Neural crest cell (in vitro differentiated cells): Measurements from ENCODE around the gene PIK3R5. TPM values are rescaled to one million over a fixed set of nuclear protein-coding genes. Genes with fewer than 3 reads are reported as not detected.

ENCODE experiments used
- DNase-seq: peaks from one replicate; pipeline ENCODE4 v3.0.0; 2021; ENCODE audit warnings: low read depth, mixed read lengths, low spot score
- H3K27ac Mint-ChIP-seq: one replicate; pipeline ENCODE4 v1.8.0; 2021; ENCODE audit warnings: mild to moderate bottlenecking, mixed read lengths; ENCODE audit not compliant: unreplicated experiment
- H3K27me3 Mint-ChIP-seq: 2 replicates; pipeline ENCODE4 v1.8.0; 2021; ENCODE audit warnings: low read depth, mild to moderate bottlenecking, mixed read lengths
- H3K36me3 Mint-ChIP-seq: 2 replicates; pipeline ENCODE4 v1.8.0; 2021; ENCODE audit warnings: low read depth, mild to moderate bottlenecking, mixed read lengths
- H3K4me1 Mint-ChIP-seq: 2 replicates; pipeline ENCODE4 v1.8.0; 2021; ENCODE audit warnings: mixed read lengths
- H3K4me3 Mint-ChIP-seq: one replicate; pipeline ENCODE4 v1.8.0; 2021; ENCODE audit warnings: mild to moderate bottlenecking, mixed read lengths
- H3K9me3 Mint-ChIP-seq: 2 replicates; pipeline ENCODE4 v1.8.0; 2021; ENCODE audit warnings: mixed read lengths
- CTCF ChIP-seq: fragments of 200-600 bp; sonication (generic); conservative IDR thresholded peaks from 2 replicates; pipeline ENCODE4 v1.5.0; 2021; ENCODE audit warnings: antibody characterized with exemption, mild to moderate bottlenecking
- total RNA-seq: library from RNA; stranded (reverse); gene quantifications from 2 replicates; pipeline ENCODE4 v1.2.1, GENCODE V29; 2021

Gene PIK3R5
- total RNA-seq, 1 donor from 2014 or later, result 1.4 TPM

GRCh38 chr17:8944748-8945147, 20.8 kb downstream of the PIK3R5 start:
- Mint-ChIP-seq H3K27me3 (peaks cover 21% of the 10 kb centered on the region), H3K4me3 (no peak overlapping the region), H3K4me1 (peaks cover 6% of the 10 kb centered on the region), H3K27ac (no peak overlapping the region), H3K36me3 (no peaks in the 10 kb centered on the region), H3K9me3 (no peaks in the 10 kb centered on the region)
- DNase-seq, result no peak
- TF ChIP-seq CTCF, result no peak

GRCh38 chr17:8944083-8944482, 21.4 kb downstream of the PIK3R5 start:
- H3K36me3 Mint-ChIP-seq, result no peaks in the 10 kb centered on the region
- TF ChIP-seq CTCF, result no peak
- H3K4me3 Mint-ChIP-seq, result no peak overlapping the region
- H3K27me3 Mint-ChIP-seq, result peaks cover 18% of the 10 kb centered on the region
- no peak for DNase-seq
- H3K27ac Mint-ChIP-seq, result no peak overlapping the region
- peaks cover 8% of the 10 kb centered on the region for H3K4me1 Mint-ChIP-seq
- H3K9me3 Mint-ChIP-seq, result no peaks in the 10 kb centered on the region

- H3K4me1 Mint-ChIP-seq, result peaks cover 3% of the 10 kb centered on the region
- no peaks in the 10 kb centered on the region for H3K36me3 Mint-ChIP-seq
- TF ChIP-seq CTCF, result no peak
- no peak for DNase-seq
- H3K9me3 Mint-ChIP-seq, result peaks cover 4% of the 10 kb centered on the region
- no peak overlapping the region for H3K27ac Mint-ChIP-seq
- H3K27me3 Mint-ChIP-seq, result peaks cover 13% of the 10 kb centered on the region
- H3K4me3 Mint-ChIP-seq, result no peak overlapping the region
These were observed 23.4 kb downstream of the PIK3R5 start for GRCh38 chr17:8941980-8942622.

- no peak for TF ChIP-seq CTCF
- no peak for DNase-seq
- Mint-ChIP-seq H3K9me3 (peaks cover 4% of the 10 kb centered on the region), H3K4me1 (peaks cover 3% of the 10 kb centered on the region), H3K36me3 (no peaks in the 10 kb centered on the region), H3K27me3 (peaks cover 13% of the 10 kb centered on the region), H3K27ac (no peak overlapping the region), H3K4me3 (no peak overlapping the region)
These were observed 24.0 kb downstream of the PIK3R5 start for GRCh38 chr17:8941520-8941919.

- H3K9me3 Mint-ChIP-seq, result peaks cover 4% of the 10 kb centered on the region
- H3K27ac Mint-ChIP-seq, result no peak overlapping the region
- H3K4me1 Mint-ChIP-seq, result peaks cover 3% of the 10 kb centered on the region
- no peaks in the 10 kb centered on the region for H3K36me3 Mint-ChIP-seq
- TF ChIP-seq CTCF, result no peak
- H3K27me3 Mint-ChIP-seq, result peaks cover 13% of the 10 kb centered on the region
- no peak overlapping the region for H3K4me3 Mint-ChIP-seq
- no peak for DNase-seq
These were observed 24.5 kb downstream of the PIK3R5 start for GRCh38 chr17:8940866-8941471.
